Measurements from ENCODE around the gene CRTC2.

CRTC2 gene

DNA sequence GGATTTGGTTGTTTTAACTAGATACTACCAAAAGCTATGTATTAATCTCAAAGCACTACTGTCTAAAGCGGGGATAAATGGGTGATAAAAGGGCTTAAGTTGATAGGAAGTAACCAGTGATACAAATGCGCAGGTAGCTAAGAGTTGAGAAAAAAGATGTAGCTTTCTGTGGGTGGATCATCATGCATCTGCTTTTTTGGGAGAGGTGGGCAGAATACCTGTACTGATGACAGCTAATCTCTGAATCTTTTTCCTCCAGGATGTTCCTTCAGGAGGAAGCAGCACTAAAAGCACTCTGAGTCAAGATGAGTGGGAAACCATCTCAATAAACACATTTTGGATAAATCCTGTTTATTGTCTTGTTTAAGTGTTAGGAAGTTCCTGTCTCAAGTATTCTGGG lies 33.4 kb upstream of the CRTC2 start:
- no peak for ATAC-seq
- no peak for TF ChIP-seq ZNF70 (CRISPR knock-in tag; IDR thresholded peaks at IDR 0.05)
- TF ChIP-seq, protein P1, sequence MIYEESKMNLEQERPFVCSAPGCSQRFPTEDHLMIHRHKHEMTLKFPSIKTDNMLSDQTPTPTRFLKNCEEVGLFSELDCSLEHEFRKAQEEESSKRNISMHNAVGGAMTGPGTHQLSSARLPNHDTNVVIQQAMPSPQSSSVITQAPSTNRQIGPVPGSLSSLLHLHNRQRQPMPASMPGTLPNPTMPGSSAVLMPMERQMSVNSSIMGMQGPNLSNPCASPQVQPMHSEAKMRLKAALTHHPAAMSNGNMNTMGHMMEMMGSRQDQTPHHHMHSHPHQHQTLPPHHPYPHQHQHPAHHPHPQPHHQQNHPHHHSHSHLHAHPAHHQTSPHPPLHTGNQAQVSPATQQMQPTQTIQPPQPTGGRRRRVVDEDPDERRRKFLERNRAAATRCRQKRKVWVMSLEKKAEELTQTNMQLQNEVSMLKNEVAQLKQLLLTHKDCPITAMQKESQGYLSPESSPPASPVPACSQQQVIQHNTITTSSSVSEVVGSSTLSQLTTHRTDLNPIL (CRISPR knock-in tag; IDR thresholded peaks at IDR 0.05; ENCODE audit: low read depth), result no peak

DNA sequence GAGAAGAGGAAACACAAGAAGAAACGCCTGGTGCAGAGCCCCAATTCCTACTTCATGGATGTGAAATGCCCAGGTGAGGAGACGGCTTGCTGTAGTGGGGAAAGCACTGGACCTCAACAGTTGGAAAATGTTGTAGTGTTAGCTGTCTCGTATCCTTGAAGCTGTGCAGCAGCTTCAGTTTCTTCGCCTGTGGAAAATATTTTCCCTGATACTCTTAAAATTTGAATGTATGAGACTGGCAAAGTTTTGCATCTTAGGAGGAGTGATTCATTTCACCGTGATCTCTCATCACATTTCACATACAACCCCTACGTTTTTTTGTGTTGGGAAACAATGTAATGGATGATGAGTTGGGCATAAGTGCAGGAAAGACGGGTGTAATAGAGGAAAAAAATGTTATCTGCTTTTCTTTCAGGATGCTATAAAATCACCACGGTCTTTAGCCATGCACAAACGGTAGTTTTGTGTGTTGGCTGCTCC lies 32.8 kb upstream of the CRTC2 start:
- no peak for ATAC-seq
- TF ChIP-seq GLIS3 (CRISPR knock-in tag; IDR thresholded peaks at IDR 0.05), result no peak
- TF ChIP-seq TCF4 (CRISPR knock-in tag; IDR thresholded peaks at IDR 0.05; ENCODE audit: borderline replicate concordance), result no peak
- TF ChIP-seq, protein P2, sequence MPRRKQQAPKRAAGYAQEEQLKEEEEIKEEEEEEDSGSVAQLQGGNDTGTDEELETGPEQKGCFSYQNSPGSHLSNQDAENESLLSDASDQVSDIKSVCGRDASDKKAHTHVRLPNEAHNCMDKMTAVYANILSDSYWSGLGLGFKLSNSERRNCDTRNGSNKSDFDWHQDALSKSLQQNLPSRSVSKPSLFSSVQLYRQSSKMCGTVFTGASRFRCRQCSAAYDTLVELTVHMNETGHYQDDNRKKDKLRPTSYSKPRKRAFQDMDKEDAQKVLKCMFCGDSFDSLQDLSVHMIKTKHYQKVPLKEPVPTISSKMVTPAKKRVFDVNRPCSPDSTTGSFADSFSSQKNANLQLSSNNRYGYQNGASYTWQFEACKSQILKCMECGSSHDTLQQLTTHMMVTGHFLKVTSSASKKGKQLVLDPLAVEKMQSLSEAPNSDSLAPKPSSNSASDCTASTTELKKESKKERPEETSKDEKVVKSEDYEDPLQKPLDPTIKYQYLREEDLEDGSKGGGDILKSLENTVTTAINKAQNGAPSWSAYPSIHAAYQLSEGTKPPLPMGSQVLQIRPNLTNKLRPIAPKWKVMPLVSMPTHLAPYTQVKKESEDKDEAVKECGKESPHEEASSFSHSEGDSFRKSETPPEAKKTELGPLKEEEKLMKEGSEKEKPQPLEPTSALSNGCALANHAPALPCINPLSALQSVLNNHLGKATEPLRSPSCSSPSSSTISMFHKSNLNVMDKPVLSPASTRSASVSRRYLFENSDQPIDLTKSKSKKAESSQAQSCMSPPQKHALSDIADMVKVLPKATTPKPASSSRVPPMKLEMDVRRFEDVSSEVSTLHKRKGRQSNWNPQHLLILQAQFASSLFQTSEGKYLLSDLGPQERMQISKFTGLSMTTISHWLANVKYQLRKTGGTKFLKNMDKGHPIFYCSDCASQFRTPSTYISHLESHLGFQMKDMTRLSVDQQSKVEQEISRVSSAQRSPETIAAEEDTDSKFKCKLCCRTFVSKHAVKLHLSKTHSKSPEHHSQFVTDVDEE (CRISPR knock-in tag; IDR thresholded peaks at IDR 0.05), result no peak
- no peak for TF ChIP-seq PPARA (CRISPR knock-in tag; IDR thresholded peaks at IDR 0.05; ENCODE audit: borderline replicate concordance)
- TF ChIP-seq ZNF565 (CRISPR knock-in tag; conservative IDR thresholded peaks at IDR 0.05; ENCODE audit: low read depth), result no peak
- no peak for TF ChIP-seq ESRRG (CRISPR knock-in tag; IDR thresholded peaks at IDR 0.05)
- no peak for TF ChIP-seq ZNF8 (CRISPR knock-in tag; IDR thresholded peaks at IDR 0.05)
- TF ChIP-seq, protein P3, sequence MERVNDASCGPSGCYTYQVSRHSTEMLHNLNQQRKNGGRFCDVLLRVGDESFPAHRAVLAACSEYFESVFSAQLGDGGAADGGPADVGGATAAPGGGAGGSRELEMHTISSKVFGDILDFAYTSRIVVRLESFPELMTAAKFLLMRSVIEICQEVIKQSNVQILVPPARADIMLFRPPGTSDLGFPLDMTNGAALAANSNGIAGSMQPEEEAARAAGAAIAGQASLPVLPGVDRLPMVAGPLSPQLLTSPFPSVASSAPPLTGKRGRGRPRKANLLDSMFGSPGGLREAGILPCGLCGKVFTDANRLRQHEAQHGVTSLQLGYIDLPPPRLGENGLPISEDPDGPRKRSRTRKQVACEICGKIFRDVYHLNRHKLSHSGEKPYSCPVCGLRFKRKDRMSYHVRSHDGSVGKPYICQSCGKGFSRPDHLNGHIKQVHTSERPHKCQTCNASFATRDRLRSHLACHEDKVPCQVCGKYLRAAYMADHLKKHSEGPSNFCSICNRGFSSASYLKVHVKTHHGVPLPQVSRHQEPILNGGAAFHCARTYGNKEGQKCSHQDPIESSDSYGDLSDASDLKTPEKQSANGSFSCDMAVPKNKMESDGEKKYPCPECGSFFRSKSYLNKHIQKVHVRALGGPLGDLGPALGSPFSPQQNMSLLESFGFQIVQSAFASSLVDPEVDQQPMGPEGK (CRISPR knock-in tag; IDR thresholded peaks at IDR 0.05; ENCODE audit: borderline replicate concordance), result no peak
- TF ChIP-seq, protein P4, sequence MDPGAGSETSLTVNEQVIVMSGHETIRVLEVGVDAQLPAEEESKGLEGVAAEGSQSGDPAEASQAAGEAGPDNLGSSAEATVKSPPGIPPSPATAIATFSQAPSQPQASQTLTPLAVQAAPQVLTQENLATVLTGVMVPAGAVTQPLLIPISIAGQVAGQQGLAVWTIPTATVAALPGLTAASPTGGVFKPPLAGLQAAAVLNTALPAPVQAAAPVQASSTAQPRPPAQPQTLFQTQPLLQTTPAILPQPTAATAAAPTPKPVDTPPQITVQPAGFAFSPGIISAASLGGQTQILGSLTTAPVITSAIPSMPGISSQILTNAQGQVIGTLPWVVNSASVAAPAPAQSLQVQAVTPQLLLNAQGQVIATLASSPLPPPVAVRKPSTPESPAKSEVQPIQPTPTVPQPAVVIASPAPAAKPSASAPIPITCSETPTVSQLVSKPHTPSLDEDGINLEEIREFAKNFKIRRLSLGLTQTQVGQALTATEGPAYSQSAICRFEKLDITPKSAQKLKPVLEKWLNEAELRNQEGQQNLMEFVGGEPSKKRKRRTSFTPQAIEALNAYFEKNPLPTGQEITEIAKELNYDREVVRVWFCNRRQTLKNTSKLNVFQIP (CRISPR knock-in tag; IDR thresholded peaks at IDR 0.05; ENCODE audit: borderline replicate concordance, low read depth), result no peak
- TF ChIP-seq SNAI2 (CRISPR knock-in tag; IDR thresholded peaks at IDR 0.05), result no peak
- TF ChIP-seq ZNF70 (CRISPR knock-in tag; IDR thresholded peaks at IDR 0.05), result no peak
- TF ChIP-seq, protein P1 (CRISPR knock-in tag; IDR thresholded peaks at IDR 0.05; ENCODE audit: low read depth), result no peak
- no peak for TF ChIP-seq CSDC2 (CRISPR knock-in tag; IDR thresholded peaks at IDR 0.05)
- no peak for TF ChIP-seq TOX (CRISPR knock-in tag; IDR thresholded peaks at IDR 0.05; ENCODE audit: borderline replicate concordance)
- TF ChIP-seq, protein P5, sequence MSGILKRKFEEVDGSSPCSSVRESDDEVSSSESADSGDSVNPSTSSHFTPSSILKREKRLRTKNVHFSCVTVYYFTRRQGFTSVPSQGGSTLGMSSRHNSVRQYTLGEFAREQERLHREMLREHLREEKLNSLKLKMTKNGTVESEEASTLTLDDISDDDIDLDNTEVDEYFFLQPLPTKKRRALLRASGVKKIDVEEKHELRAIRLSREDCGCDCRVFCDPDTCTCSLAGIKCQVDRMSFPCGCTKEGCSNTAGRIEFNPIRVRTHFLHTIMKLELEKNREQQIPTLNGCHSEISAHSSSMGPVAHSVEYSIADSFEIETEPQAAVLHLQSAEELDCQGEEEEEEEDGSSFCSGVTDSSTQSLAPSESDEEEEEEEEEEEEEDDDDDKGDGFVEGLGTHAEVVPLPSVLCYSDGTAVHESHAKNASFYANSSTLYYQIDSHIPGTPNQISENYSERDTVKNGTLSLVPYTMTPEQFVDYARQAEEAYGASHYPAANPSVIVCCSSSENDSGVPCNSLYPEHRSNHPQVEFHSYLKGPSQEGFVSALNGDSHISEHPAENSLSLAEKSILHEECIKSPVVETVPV (CRISPR knock-in tag; IDR thresholded peaks at IDR 0.05), result no peak
- TF ChIP-seq ZC3H10 (CRISPR knock-in tag; IDR thresholded peaks at IDR 0.05), result no peak
- no peak for TF ChIP-seq OSR1 (CRISPR knock-in tag; IDR thresholded peaks at IDR 0.05)
- no peak for TF ChIP-seq ZFP3 (CRISPR knock-in tag; IDR thresholded peaks at IDR 0.05)

DNA sequence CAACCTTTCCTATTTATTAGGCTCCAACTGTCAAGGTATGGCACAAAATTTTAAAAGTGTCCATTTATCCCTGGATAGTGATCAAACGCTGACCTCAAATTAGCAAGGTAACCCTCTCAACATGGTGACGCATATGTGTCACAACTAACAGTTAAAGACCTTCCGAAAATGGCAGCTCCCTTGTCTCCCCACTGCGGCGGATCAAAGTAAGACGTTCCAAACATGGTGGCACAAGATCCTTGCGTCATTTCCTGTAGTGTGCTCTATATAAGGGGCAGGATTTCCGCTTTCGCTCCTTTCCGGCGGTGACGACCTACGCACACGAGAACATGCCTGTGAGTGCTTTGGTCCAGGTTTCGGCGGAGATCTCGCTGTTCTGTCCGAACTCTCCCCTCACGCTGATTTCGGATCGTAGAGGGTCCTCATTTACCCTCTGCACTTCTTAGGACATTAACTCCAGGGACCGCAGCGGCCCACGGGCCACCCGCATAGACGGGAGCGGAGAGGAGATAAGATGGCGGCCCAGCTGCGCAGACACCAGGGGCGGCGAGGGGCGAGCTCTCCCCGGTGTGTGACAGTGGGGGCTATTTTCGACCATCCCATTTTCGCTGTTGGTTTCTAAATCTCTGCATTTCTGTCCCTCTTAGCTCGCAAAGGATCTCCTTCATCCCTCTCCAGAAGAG lies 32.2 kb upstream of the CRTC2 start, which contains the start of gene RPS27:
Gene RPS27 (plus strand): TSS at position 295 of the 683 bp plus-strand sequence. CDS start 35 bp downstream, at position 330.
- peak; percentile 49 for ATAC-seq
- peak; percentile 92 for TF ChIP-seq TOX (CRISPR knock-in tag; IDR thresholded peaks at IDR 0.05; ENCODE audit: borderline replicate concordance)
- TF ChIP-seq RARB (CRISPR knock-in tag; IDR thresholded peaks at IDR 0.05), result peak; percentile 71; the same call in 1 of the 2 replicates
- no peak for TF ChIP-seq ZFP3 (CRISPR knock-in tag; IDR thresholded peaks at IDR 0.05)
- TF ChIP-seq ZC3H10 (CRISPR knock-in tag; IDR thresholded peaks at IDR 0.05), result peak; percentile 84
- no peak for TF ChIP-seq ZFP30 (CRISPR knock-in tag; IDR thresholded peaks at IDR 0.05)
- TF ChIP-seq, protein P3 (CRISPR knock-in tag; IDR thresholded peaks at IDR 0.05; ENCODE audit: borderline replicate concordance), result peak; percentile 27; the same call in 1 of the 2 replicates
- no peak for TF ChIP-seq ZNF8 (CRISPR knock-in tag; IDR thresholded peaks at IDR 0.05)
- TF ChIP-seq, protein P4 (CRISPR knock-in tag; IDR thresholded peaks at IDR 0.05; ENCODE audit: borderline replicate concordance, low read depth), result peak; percentile 76; the same call in 1 of the 2 replicates
